Colon (tissue), 2 donors: Measurements from ENCODE around the gene TUBB6.

Source experiments
- FAIRE-seq: peaks from 2 replicates; lab custom pipeline; 2012; peaks lifted over from hg19 to GRCh38; lab: Jason Lieb, UNC
- donor health status: control.
- donor health status: control.

Gene TUBB6

DNA sequence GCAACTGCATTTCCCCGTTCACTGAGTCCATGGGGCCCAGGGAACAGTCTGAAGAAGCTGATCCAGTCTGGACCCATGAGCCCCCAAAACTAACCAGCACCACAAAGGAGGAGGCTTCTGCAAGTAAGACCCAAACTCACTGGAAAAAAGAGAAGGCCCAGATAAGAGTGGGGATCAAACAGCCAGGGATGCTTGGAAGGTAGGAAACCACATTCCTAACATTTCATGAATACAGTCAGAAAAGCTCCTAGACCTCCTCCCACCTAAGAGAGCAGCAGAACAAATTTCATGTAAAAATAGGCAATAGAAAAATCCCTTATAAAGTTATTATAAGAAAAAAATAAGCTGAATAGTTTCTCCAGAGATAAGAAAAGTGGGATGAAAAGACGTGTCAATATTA is 30.3 kb downstream of the TUBB6 start:
- no peak for FAIRE-seq

DNA sequence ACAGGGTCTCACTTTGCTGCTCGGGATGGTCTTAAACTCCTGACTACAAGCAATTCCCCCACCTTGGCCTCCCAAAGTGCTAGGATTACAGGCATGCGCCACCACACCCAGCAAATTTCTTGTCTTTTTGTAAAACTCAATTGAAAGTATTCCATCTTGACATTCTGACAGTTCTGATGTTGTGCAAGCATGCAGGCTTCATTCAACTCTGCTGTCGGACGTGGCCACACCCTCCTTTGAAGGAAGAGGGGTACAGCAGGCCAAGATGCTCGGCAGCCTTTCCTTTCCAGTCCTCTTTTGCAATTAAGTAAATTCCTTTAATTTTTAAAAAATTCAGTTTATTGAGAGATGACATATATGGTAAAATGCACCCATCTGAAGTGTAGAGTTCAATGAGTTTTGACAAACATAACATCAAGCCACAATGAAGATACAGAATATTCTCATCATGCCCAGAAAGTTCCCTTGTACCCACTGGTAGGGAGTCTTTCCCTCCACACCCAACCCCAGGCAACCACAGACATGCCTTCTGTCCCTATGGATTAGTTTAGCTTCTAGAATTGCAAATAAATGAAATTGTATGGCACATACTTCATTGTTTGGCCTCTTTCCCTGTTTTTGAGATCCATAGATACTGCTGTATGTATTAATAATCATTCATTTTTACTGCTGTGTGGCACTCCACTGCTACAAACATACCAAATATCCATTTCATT is 33.1 kb downstream of the TUBB6 start:
- no peak for FAIRE-seq

DNA sequence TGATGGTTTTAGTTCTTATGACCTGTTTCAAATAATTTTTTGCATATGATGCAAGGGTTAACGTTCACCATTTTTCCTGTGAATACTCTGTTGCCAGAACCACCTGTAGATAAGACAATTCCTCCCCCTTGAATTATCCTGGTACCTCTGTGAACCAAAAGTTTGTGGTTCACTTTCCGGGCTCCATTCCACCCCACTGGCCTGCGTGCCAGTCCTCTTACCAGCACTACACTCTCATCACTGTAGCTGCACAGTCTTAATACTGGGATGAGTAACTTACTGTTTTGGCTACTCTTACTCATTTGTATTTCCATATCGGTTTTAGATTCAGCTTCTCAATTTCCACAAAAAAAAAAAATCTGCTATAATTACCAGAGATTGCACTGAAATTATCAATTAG is 34.6 kb downstream of the TUBB6 start:
- FAIRE-seq = no peak

DNA sequence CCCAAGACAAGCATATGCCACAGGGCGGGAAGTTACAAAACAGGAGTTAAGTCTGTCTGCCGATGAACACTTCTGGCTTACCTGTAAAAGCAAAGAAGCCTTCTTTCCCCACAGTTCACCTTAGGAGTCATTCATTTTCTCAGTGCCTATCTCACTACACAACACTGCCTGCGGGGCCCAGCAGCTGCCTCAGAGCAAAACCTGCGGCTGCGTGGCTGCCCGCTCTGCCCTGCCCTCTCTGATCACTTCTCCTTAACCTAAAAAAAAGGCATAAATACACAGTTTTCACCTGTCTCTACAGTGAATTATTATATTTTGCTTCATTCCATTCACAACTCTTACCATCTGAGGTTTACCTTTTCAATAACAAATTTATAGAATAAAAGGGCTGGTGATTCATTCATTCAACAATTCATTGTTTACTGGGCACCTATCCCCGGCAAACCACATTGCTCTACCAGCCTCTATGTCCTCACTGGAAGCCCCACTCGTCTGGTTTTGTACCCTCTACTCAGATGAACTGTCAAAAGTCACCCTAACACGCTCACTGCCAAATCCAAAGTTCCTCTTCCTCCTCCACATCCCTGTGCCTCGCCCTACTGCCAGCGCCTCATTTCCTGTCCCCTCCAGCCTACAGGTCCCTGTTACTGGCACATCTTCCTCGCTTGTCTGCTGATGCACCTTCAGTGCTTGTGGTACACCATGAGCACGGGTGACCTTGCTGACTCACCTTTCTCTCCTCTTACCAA is 37.6 kb downstream of the TUBB6 start:
- no peak for FAIRE-seq

DNA sequence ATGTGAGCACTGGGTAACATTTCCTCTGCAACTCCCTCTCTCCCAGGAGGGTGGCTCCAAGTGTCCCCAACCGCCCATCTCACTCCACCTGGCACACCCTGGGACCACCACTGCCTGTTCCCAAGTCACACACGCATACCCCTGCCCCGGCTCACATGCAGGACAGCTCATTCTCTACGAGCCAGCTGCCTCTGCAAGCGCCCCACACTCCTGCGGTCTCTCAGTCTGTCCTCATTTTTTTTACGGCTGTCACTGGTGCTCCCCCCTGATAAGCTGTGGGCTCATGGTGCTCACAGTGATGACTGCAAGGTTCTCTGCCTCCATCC is 38.2 kb downstream of the TUBB6 start:
- no peak for FAIRE-seq

DNA sequence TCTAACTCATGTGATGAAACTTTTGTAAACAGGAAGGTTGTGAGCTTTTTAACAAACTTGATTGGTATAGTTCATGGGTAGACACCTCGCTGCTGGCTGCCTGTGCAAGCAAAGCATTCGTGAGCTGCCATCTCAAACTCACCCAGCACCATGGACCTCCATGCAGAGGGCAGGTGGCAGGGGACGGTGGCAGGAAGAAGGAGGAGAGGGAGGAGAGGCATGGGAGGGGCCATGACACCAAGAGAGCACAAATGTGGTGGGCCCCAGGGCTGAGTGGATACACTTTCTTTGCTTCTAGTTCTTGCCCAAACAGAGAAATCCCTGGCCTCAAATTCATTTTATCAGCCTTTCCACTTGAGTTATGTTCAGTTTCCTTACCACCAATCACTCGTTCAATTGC is 39.9 kb downstream of the TUBB6 start:
- no peak for FAIRE-seq

DNA sequence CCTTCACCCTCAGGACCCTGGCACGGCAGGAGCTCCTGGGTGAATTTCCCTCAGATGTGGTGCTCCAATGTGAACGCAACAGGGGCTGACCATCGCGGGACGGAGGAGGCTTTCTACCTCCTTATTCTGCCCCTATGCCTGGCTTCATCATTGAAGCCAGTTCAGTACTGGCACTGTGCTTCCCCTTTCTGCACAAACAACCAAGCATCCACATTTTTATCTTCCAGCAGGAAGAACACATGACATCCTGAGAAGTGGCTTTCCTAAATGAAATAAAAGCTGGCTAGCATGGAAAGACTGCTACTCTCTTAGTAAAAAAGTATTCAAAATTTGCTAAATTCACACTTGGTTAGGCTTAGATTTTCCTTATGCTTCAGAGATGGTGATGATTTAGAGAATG is 44.1 kb downstream of the TUBB6 start:
- no peak for FAIRE-seq

DNA sequence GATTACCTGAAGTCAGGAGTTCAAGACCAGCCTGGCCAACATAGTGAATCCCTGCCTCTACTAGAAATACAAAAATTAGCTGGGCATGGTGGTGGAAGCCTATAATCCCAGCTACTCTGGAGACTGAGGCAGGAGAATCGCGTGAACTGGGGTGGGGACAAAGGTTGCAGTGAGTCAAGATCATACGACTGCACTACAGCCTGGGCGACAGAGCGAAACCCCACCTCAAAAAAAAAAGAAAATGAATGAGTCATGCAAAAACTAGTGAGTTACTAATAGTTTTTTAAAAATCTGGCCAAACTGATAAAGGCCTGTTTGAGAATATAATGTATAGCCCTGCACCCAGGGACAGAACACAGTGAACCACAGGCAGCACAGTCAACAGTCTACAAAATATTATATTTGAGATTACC is 51.5 kb downstream of the TUBB6 start:
- no peak for FAIRE-seq

DNA sequence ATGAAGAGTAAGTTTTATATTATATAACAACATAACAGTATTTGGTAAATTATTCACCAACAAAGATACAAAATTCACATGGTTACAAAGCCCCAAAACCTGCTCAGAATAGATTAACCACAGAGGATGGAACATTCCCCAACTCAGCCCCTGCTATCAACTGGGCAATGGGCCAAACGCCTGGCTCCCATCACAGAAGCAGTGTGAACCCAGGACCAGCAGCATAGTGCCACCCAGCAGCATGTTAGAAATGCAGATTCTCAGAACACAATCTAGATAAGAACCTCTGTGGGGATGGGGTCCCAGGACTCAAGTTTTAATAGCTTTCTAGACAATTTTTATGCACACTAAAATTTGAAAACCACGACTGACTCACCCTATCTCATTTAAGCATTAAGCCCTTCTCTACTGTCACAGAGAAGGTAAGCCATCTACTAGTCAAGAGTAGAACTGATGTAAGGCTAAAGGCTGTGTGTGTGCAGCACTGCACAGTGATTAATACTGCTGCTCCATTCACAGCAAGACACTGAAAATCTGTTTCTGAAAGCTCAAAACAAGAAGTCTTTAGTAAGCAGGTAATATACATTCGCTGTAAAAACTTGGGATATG is 53.8 kb downstream of the TUBB6 start:
- FAIRE-seq = no peak

DNA sequence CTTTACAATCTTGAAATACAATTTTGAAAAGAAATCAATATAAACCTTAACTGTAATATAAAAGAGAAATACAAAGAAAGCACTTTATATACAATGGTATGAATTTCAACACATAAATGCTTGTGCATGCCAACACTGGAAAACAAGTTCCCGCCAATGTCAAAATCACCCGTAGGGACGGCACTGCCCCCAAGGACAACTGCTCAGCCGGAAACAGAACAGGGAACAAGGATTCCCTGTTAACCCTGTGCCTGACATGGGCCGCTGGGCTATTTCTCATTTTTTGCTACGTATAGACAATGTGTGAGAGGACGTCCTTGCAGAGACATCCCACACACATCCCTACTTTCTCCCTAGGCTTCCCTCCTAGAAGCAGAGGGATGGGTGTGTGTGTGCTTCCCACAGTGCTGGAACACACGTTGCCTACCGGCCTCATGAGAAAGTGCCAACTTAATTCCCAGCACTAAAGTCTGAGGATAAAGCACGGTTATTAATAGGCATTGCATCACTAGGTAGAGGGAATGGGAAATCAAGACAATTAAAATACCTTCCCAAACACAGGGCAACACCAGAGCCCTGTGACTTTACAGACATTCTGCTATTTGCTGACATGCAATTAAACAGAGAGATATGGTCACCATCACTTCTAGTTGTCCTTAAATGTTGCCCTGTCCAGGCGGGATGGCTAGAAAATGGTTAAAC is 54.6 kb downstream of the TUBB6 start:
- FAIRE-seq = no peak

DNA sequence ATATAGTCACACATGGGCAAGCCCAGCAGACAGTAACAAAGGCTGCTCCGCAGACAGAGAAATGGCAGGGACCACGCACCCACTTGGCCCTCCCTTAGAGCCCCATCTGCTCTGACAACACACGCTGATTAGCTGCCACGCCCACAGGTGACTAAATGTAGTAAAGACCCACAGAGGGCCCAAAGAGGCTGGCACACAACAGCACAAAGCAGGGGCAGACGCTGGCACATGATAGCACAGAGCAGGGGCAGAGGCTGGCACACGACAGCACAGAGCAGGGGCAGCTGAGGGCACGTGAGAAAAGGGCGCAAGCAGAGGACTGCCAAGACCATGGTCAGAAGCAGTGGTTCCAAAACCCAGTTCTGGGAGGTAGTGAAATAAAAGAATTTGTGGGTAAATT is 58.3 kb downstream of the TUBB6 start:
- no peak for FAIRE-seq

DNA sequence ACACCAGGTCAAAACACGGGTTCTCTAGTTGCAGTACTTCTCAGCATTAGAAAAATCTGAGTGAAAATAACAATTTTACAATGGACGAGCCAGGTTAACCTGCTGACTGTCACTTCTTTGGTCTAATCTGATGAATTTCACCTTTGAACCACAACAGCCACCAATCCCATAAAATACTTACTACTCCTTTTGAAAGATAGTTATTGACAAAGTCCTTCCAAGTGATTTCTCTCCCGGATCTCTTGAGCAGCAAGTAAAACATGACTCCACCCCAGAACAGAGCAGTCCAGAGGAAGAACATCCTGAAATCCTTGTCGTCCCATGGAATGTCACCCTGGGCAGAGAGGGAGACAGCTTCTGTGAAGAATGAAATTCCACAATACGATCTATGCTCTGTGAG is 58.7 kb downstream of the TUBB6 start:
- no peak for FAIRE-seq

DNA sequence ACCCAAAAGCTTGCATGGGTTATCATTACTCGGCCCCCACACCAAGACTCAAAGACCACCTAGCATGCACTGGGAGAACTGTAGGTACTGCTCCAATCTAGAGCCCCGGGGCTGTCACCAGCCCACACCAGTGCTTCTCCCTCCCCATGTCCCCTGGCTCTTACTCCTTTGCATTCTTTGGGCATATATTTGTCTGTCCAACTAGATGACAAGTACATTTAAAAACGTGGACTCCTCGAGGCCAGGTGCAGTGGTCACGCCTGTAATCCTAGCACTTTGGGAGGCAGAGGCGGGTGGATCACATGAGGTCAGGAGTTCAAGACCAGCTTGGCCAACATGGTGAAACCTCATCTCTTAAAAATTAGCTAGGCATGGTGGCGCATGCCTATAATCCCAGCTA is 61.2 kb downstream of the TUBB6 start:
- FAIRE-seq = no peak

DNA sequence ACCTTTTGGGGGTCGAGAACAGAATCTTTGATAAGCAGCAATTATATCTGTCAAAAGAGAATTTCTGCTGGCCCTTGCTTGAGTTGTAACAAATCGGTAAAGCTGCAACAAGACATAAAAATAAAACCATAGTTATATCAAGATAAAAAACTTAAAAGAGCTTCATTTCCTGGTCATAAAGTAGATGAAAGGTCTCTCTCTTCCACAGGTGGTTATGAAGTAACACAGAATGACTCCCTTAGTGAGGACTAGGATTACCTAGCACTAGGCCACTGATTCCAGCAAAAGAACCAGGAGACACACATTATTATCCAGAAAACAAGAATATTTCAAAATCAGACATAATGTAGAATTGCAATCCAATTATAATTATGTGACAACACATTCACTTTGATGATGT is 63.5 kb downstream of the TUBB6 start:
- no peak for FAIRE-seq

DNA sequence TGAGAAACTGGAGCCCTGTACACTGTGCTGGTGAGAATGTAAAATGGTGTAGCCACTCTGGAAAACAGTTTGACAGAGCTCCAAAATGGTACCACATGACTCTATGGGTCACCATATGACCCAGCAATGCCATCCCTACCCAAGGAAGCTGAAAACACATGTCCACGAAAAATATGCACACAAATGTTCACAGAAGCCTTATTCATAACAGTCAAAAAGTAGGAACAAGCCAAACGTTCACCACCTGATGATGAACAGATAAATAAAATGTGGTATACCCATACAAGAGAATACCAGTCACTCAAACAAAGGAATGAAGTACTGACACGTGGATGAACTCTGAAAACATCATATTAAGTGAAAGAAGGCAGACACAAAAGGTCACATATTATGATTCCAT is 64.4 kb downstream of the TUBB6 start:
- no peak for FAIRE-seq

DNA sequence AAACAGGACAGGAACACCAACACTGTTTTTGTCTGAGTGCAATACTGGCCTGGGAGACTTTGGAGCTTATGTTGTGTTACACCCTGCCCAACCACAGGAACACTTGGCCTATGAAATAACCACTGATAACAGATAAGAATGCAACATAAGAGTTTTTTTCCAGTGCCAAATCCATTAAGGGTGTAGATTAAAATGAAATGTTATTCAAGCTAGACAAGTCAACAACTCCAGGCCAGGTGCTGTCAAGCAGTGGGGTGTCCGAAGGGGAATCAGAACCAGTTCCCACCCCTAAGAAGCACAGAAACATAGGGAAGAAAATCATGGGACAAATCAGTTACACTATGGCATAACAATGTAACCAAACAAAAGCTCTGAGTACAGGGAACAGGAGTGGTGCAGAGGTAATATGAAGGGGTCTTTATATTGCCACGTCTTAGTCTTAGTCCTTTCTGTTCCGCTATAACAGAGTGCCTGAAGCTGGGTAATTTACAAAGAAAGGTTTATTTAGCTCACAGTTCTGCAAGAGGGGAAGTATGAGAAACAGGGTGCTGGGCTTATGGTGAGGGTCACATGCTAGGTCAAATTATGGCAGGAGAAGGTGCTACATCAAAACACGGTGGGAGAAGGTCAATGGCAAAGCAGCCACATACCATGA is 65.2 kb downstream of the TUBB6 start:
- FAIRE-seq = no peak

DNA sequence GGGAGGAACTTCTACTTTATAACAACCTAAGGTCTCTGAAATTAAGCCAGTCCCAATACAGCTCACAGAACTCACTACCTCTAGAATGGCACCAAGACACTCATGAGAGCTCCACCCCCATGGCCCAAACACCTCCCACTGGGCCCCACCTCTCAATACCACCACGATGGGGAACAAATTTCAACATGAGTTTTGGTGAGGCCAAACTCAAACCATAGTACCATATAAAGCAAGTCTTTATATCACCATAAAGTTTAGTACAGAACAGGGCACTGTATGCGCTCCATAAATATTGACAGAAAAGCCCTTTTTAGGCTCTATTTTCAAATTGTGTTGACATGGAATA is 65.7 kb downstream of the TUBB6 start:
- FAIRE-seq = no peak

DNA sequence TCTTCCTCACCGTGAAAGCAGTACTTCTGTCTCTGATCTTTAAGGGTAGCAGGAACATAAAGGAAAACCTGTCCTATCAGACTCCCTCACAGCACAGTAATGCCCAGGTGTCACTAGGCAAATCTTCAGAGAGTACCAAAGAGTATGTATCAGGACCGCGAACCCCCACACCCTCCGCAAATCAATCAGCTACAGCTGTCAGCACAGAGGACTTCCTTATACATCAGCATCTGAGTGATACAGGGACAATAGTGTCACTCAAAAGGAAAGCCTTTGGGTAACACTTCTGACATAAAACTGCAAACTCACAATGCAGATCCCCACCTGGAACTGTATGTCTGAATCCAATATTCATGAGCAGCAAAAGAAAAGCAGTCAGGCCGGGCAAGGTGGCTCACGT is 66.4 kb downstream of the TUBB6 start:
- no peak for FAIRE-seq
